Suprapubic skin (tissue), 4 donors: ENCODE measurements around the gene NFIC.

Experiments used
- CTCF ChIP-seq, 2 donors: fragments of 200-600 bp in 1 of 2; fragments of 450-650 bp in 1 of 2; sonication (generic) in 1 of 2; IDR thresholded peaks; one replicate each; pipeline ENCODE4 v1.5.1; 2016 to 2019; ENCODE audit warnings: antibody characterized with exemption in 2 of 2, mild to moderate bottlenecking in 1 of 2, moderate library complexity in 1 of 2
- EP300 ChIP-seq: sonication (generic); formaldehyde crosslinking; IDR thresholded peaks from one replicate; pipeline ENCODE4 v1.6.1; 2017; ENCODE audit warnings: antibody characterized with exemption
- POLR2A ChIP-seq, 2 donors: fragments of 450-650 bp; IDR thresholded peaks; one replicate each; pipeline ENCODE4 v1.6.1; 2017; ENCODE audit warnings: antibody characterized with exemption in 2 of 2, mild to moderate bottlenecking in 2 of 2, moderate library complexity in 2 of 2
- POLR2AphosphoS5 ChIP-seq, 3 donors: sonication (generic); formaldehyde crosslinking; IDR thresholded peaks; one replicate each; pipeline ENCODE4 v1.6.1; 2017; ENCODE audit warnings: antibody characterized with exemption in 3 of 3

- no peak for TF ChIP-seq CTCF (IDR thresholded peaks at IDR 0.05)
- no peak for TF ChIP-seq EP300
- no peak for TF ChIP-seq POLR2A (IDR thresholded peaks at IDR 0.05)
- no peak for TF ChIP-seq POLR2AphosphoS5 (IDR thresholded peaks at IDR 0.05)
These were observed 26.1 kb downstream of the NFIC start for GRCh38 chr19:3392480-3392879.
